Activated CD4-positive, alpha-beta T cell treated with anti-CD3 and anti-CD28 coated beads, Interleukin-2, Interleukin-4, amounts not matched to agents 100 ng/mL and 50 ng/mL, durations not matched to agents 16 hours and 8 hours (primary cell): ENCODE results near the gene XRCC5.
"Not testable (repeated sequence)": the region's sequence is repeated elsewhere in the genome, so short reads cannot be mapped to it uniquely, and the experiment has no call there.

Experiments used
- DNase-seq: peaks from one replicate; pipeline ENCODE4 v3.0.0-alpha.2; 2020; ENCODE audit warnings: low spot score

Gene XRCC5

DNA sequence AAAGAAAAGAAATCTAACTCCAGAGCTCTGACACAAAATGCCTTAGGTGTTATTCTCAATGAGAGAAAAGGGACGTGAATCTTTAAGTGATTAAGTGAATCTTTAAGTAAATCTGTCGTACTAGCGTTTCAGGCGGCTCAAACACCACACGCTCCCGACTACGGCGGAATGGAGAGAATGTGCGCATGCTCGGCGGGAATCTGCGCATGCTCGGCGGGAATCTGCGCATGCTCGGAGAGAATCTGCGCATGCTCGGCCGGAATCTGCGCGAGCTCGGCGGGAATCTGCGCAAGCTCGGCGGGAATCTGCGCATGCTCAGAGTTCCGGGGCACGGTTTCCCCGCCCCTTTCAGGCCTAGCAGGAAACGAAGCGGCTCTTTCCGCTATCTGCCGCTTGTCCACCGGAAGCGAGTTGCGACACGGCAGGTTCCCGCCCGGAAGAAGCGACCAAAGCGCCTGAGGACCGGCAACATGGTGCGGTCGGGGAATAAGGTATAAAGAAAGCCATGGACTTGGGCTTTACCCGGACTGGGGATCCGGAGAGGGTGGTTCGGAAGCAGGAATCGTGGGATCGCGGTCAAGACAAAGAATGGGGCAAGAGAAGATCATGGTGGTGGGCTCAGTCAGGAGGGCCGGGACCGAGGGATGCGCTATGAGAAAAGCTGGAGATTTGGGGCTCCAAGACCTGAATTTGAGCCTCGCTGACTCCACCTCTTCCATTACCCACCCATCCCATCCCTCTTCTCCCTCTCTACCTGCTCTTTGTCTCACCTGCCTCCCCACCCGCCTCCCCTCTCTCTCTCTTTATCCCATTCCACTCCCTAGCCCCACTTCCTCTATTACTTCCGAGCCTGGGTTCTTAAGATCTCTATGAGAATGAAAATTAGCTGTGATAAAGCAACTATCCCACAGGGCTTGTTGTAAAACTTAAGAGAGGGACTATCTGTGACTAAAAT lies at the start of gene XRCC5:
Gene XRCC5, plus strand, starts transcription at position 382 of the 955 bp plus-strand sequence. Its CDS starts 89 bp downstream, at position 471.
- peak; percentile 98 for DNase-seq

GRCh38 chr2:216064014-216064630 lies 45.0 kb upstream of the XRCC5 start:
- no peak for DNase-seq

DNA sequence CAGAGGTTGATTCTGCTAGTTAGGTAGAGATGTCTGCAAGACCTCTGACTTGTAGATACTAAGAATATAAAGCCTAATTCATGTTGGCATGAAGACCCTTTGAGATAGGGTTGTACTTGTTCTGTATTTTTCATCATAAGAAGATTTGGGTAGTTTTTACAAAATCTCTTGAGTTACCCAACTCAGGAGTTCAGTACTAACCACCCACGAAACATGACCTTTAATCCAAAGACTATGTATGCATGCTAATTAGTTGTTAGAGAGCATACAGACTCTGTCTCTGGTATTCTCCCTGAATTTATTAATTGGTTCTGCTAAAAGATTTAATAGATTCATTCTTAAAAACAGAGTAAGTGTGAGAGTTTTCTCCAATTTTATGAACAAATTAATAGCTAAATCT lies 44.5 kb upstream of the XRCC5 start:
- DNase-seq = no peak

- no peak for DNase-seq
These were observed 42.9 kb upstream of the XRCC5 start for GRCh38 chr2:216066230-216066629.

DNA sequence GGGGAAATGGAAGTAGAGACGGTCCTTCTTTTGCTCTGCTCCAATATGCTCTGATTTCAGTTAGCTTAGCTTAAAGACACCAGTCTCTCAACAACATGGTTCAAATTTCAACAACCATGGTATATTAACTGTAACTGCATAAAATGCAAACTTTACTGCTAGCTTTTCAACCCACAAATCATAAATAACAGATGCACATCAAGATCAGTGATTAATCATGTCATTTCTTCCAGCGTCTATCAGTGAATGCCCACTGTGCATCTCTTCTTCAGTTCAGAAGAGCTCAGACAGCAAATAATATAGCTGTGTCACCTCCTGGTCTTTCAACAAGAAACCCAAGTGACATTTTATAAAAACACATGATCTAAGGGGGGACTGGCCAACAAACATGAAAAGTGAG lies 40.1 kb upstream of the XRCC5 start:
- no peak for DNase-seq

DNA sequence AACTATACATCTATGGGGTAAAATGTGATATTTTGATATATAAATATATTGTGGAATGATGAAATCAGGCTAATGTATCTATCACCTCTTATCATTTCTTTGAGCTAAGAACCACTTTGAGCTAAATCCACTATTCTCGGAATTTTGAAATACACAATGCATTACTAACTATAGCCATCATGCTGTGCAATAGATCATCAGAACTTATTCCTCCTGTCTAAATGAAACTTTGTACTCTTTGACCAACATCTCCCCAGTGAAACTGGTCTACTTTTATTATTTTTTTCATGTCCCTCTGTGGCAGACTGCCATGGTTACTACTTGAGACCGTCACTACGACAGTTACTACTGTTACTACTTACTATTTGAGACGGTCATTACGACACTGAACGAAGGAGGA lies 39.0 kb upstream of the XRCC5 start:
- no peak for DNase-seq

DNA sequence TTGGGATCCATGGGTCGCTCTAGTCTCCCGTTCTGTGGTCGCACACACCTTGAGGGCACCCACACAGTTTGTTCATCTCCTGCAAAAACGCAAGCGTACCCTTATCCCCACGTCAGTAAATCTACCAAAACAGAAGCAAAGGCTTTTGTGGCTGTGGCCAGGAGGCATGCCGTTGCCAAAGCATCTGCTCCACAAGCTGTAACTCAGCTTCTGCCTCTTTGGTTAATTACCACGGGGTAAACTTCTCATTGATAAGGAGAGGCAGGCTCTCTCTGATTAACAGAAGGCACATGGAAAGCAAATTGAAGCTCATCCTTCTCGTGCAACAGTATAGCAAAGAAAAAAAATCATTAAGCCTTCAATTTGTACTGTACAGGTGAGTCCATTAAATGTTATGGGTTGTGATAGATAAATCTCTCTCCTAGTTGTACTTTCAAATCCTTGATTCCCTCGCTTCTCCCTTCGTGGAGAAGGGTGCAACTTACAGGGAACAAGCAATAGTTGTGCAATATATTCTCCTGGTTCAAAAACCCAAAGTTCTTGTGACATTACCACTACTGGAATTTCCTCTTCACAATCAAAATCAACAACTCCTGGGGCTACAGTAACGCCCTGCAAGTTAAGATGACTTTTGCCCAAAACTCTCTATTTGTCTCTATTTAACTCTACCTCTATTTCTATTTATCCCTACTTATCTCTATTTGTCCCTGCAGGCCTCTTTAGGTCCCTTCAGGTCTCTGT lies 37.9 kb upstream of the XRCC5 start:
- no peak for DNase-seq

GRCh38 chr2:216072473-216072872 lies 36.7 kb upstream of the XRCC5 start:
- DNase-seq = no peak

- no peak for DNase-seq
These were observed 35.4 kb upstream of the XRCC5 start for GRCh38 chr2:216073773-216074172.

DNA sequence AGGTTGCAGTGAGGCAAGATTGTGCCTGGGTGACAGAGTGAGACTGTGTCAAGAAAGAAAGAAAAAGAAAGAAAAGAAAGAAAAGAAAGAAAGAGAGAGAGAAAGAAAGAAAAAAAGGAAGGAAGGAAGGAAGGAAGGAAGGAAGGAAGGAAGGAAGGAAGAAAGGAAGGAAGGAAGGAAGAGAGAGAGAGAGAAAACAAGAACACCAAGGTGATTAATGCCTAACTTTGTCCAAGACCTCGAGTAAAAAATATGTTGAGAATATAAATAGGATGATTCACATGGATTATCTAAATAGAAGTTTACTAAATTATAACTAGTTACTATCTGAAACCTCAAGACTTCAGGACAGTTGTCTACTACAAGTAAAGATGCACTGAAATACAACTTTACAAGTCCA lies 34.8 kb upstream of the XRCC5 start:
- no peak for DNase-seq

- no peak for DNase-seq
These were observed 34.4 kb upstream of the XRCC5 start for GRCh38 chr2:216074794-216075193.

DNA sequence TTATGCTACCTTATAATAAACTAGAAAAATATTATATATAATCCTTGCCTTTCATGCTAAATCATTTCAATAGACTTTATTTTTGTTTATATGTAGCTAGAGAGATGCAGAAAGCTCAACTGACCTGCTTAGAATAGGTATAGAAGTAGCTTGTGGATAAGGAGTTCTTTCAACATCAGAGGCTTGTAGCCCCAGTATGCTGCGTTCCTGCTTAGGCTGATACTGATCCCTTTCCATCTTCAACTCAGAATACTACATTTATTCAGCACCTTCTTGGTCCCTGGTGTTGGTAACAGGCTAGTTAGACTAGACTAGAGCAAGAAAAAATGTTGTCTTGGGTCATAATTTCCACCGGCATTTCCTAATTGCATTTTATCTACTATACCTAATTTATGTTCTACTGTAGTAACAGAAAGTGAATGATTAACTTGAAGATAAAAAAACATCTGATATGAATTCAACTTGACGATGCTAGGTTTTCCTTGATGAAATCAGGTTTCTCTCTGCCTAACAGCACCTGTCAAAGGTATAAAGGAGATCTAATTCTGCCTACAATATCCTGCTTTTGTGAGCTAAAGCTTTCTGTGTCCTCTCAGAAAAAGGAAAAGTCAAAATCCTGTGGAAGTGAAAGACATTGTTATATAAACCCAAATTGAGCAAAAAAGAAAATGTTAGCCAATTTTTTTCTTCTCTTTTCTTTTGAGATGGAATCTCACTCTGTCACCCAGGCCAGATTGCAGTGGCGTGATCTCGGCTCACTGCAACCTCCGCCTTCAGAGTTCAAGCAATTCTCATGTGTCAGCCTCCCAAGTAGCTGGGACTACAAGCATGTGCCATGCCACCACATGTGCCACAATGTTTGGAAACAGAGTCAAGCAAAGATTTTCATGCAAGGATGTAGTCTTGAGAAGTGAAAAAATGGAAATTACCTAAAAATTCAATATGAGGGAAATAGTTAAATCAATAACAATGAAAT lies 33.4 kb upstream of the XRCC5 start:
- no peak for DNase-seq

GRCh38 chr2:216078776-216079175 lies 30.4 kb upstream of the XRCC5 start:
- DNase-seq = no peak

DNA sequence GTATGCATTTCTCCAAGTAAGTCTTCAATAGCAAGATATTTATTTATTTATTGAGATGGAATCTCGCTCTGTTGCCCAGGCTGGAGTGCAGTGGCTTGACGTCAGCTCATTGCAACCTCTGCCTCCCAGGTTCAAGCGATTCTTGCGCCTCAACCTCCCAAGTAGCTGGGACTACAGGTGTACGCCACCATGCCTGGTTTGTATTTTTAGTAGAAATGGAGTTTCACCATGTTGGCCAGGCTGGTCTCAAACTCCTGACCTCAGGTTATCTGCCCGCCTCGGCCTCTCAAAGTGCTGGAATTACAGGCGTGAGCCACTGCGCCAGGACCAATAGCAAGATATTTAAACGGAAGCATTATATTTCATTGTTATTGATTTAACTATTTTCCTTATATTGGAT lies 29.1 kb upstream of the XRCC5 start:
- not testable (repeated sequence) for DNase-seq

- no peak for DNase-seq
These were observed 28.1 kb upstream of the XRCC5 start for GRCh38 chr2:216081012-216081411.

GRCh38 chr2:216081487-216082116 lies 27.5 kb upstream of the XRCC5 start, which contains the start of the genes PECR and TMEM169:
PECR (minus strand) TSS chr2:216081809; CDS start chr2:216081741, 68 bp downstream.
TMEM169 (plus strand) TSS chr2:216081919; CDS start chr2:216095964, 14,045 bp downstream.
- DNase-seq = peak; percentile 71

GRCh38 chr2:216082117-216082711 lies 26.9 kb upstream of the XRCC5 start:
- no peak for DNase-seq

DNA sequence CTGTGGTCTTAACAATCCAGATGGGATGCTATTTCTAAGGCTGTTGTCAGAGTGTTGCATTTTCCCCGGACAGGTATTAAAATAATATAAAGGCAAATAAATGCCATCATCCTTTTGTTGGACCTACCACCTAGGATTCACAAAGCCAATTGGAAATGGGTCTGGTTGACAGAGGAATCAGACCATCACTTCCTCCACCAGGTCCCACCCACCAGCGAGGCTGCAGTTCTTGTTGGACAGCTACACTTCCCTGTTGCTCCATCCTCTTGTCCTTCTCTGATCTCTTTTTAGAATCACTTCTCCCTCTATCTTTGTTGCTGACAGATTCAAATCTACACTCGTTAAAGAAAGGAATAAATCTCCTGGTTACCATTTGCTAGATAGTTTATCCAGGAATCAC lies 26.3 kb upstream of the XRCC5 start:
- no peak for DNase-seq

- DNase-seq = no peak
These were observed 25.5 kb upstream of the XRCC5 start for GRCh38 chr2:216083464-216084281.
